A549 (cell line): ENCODE results near the gene CLEC10A. TPM values are rescaled to one million over a fixed set of nuclear protein-coding genes. Genes with fewer than 3 reads are reported as not detected.

Source experiments
- ATAC-seq, 2 experiments: fragments of 200-7000 bp in 1 of 2; fragments of >200 bp in 1 of 2; cut with Nextera tagmentation in 1 of 2; cut with Tn5 transposase in 1 of 2; 3 replicates each; pipeline versions ENCODE4 v1.8.0 to v1.9.1; 2018 to 2020; ENCODE audit warnings: mild to moderate bottlenecking in 1 of 2, moderate library complexity in 1 of 2
- CTCF ChIA-PET: fragments of 300-600 bp; sonication (Branson Sonifier 250); formaldehyde crosslinking; extraction: SDS; loops from one replicate; lab custom pipeline; 2021; ENCODE audit warnings: antibody characterized with exemption, inconsistent platforms; lab: Yijun Ruan, JAX
- POLR2A ChIA-PET: fragments of 350-600 bp; formaldehyde crosslinking; extraction: SDS; loops from one replicate; lab custom pipeline; 2021; ENCODE audit warnings: antibody characterized with exemption, inconsistent platforms; lab: Yijun Ruan, JAX
- DNase-seq, 2 experiments: peaks; one replicate each; pipeline versions ENCODE4 v3.0.0 to v3.0.0-alpha.2; 2011 to 2016; ENCODE audit warnings: low read depth in 1 of 2, low spot score in 1 of 2
- FAIRE-seq: peaks from 2 replicates; lab custom pipeline; 2011; peaks lifted over from hg19 to GRCh38; lab: Jason Lieb, UNC
- H3K27ac ChIP-seq, 2 experiments: fragments of >200 bp; sonication (Bioruptor Twin); formaldehyde crosslinking; 3 replicates each; pipeline ENCODE4 v1.5.1; 2016 to 2017
- H3K4me1 ChIP-seq: fragments of >200 bp; sonication (Bioruptor Twin); formaldehyde crosslinking; 3 replicates; pipeline ENCODE4 v1.6.1; 2016
- H3K4me2 ChIP-seq: fragments of >200 bp; sonication (Bioruptor Twin); formaldehyde crosslinking; 3 replicates; pipeline ENCODE4 v1.6.1; 2016
- H3K4me3 ChIP-seq: fragments of >200 bp; sonication (Bioruptor Twin); formaldehyde crosslinking; 3 replicates; pipeline ENCODE4 v1.5.1; 2016
- H3K9me3 ChIP-seq: fragments of >200 bp; sonication (Bioruptor Twin); formaldehyde crosslinking; 3 replicates; pipeline ENCODE4 v1.6.1; 2016
- BCL3 ChIP-seq: fragments of >200 bp; sonication (Bioruptor Twin); formaldehyde crosslinking; IDR thresholded peaks from 3 replicates; pipeline ENCODE4 v1.6.1; 2016
- BHLHE40 ChIP-seq: IDR thresholded peaks from 2 replicates; pipeline ENCODE4 v1.6.1; 2012; ENCODE audit warnings: low read depth, low read length, inconsistent platforms
- CTCF ChIP-seq: fragments of >200 bp; sonication (Bioruptor Twin); formaldehyde crosslinking; IDR thresholded peaks from 3 replicates; pipeline ENCODE4 v1.5.1; 2016
- EHF ChIP-seq: fragments of 250-450 bp; sonication (Bioruptor Pico); IDR thresholded peaks from 2 replicates; pipeline ENCODE4 v1.5.0; 2020; ENCODE audit warnings: mild to moderate bottlenecking
- GATA3 ChIP-seq: IDR thresholded peaks from 2 replicates; pipeline ENCODE4 v1.6.1; 2012; ENCODE audit warnings: borderline replicate concordance
- HDAC2 ChIP-seq: fragments of 200-600 bp; sonication (generic); IDR thresholded peaks from 2 replicates; pipeline ENCODE4 v1.6.1; 2016
- HES2 ChIP-seq: fragments of >200 bp; sonication (Bioruptor Twin); formaldehyde crosslinking; IDR thresholded peaks from 2 replicates; pipeline ENCODE4 v1.6.1; 2016
- HEYL ChIP-seq: fragments of 250-450 bp; sonication (Bioruptor Pico); IDR thresholded peaks from 2 replicates; pipeline ENCODE4 v1.8.0; 2021; ENCODE audit warnings: mild to moderate bottlenecking, moderate library complexity
- HOXA7 ChIP-seq: fragments of 250-450 bp; sonication (Bioruptor Pico); IDR thresholded peaks from 2 replicates; pipeline ENCODE4 v1.5.0; 2020; ENCODE audit warnings: mild to moderate bottlenecking, moderate library complexity
- JUN ChIP-seq, 2 experiments: fragments of >200 bp; sonication (Bioruptor Twin); formaldehyde crosslinking; IDR thresholded peaks; 2 replicates in 1 of 2; 3 replicates in 1 of 2; pipeline ENCODE4 v1.6.1; 2016 to 2017
- JUNB ChIP-seq: fragments of >200 bp; sonication (Bioruptor Twin); formaldehyde crosslinking; IDR thresholded peaks from 2 replicates; pipeline ENCODE4 v1.6.1; 2016
- MAFK ChIP-seq: fragments of 450-650 bp; IDR thresholded peaks from 2 replicates; pipeline ENCODE4 v1.6.1; 2014; ENCODE audit not compliant: partially characterized antibody
- MYC ChIP-seq: IDR thresholded peaks from 2 replicates; pipeline ENCODE4 v1.6.1; 2012; ENCODE audit warnings: mild to moderate bottlenecking, inconsistent platforms, low read length, improper control_type of control experiment, borderline replicate concordance
- NR3C1 ChIP-seq: fragments of >200 bp; sonication (Bioruptor Twin); formaldehyde crosslinking; IDR thresholded peaks from 3 replicates; pipeline ENCODE4 v1.6.1; 2017
- PBX3 ChIP-seq: IDR thresholded peaks from 2 replicates; pipeline ENCODE4 v1.6.1; 2012
- POLR2AphosphoS2 ChIP-seq: conservative IDR thresholded peaks from 2 replicates; pipeline ENCODE4 v1.6.1; 2012; ENCODE audit warnings: low read length, improper control_type of control experiment, inconsistent platforms
- RAD21 ChIP-seq, 2 experiments: fragments of >200 bp in 1 of 2; sonication (Bioruptor Twin) in 1 of 2; formaldehyde crosslinking in 1 of 2; IDR thresholded peaks in 1 of 2; conservative IDR thresholded peaks in 1 of 2; 2 replicates in 1 of 2; 3 replicates in 1 of 2; pipeline ENCODE4 v1.6.1; 2012 to 2018; ENCODE audit warnings: inconsistent platforms in 1 of 2
- RFX5 ChIP-seq: fragments of 450-650 bp; IDR thresholded peaks from 2 replicates; pipeline ENCODE4 v1.7.1; 2014; ENCODE audit warnings: antibody characterized with exemption, mild to moderate bottlenecking, moderate library complexity
- TFCP2L1 ChIP-seq: fragments of 250-450 bp; sonication (Bioruptor Pico); IDR thresholded peaks from 2 replicates; pipeline ENCODE4 v1.5.0; 2021; ENCODE audit warnings: mild to moderate bottlenecking
- TP53 ChIP-seq: fragments of 250-450 bp; sonication (Bioruptor Pico); IDR thresholded peaks from 2 replicates; pipeline ENCODE4 v1.5.0; 2021; ENCODE audit warnings: mild to moderate bottlenecking, moderate library complexity
- USF2 ChIP-seq: fragments of 450-650 bp; IDR thresholded peaks from 2 replicates; pipeline ENCODE4 v1.6.1; 2014; ENCODE audit warnings: antibody characterized with exemption
- ZC3H11A ChIP-seq: fragments of 450-650 bp; IDR thresholded peaks from 2 replicates; pipeline ENCODE4 v1.6.1; 2014; ENCODE audit warnings: antibody characterized with exemption, mild to moderate bottlenecking
- WGBS: methylation state at CpG from one replicate; pipeline ENCODE4 v1.1.6; 2017; ENCODE audit errors: missing lambda C conversion rate; 5-methylcytosine and 5-hydroxymethylcytosine counted together
- polyA plus RNA-seq, 4 experiments: library from polyadenylated mRNA; depleted of rRNA in 3 of 4; stranded (reverse); fragments of >200 nt; fragmentation: RNase III in 1 of 4; extraction: RNeasy Plus Mini Kit Qiagen cat#74134 plus additional on column Dnase treatment in 1 of 4; gene quantifications; 2 replicates in 3 of 4; 3 replicates in 1 of 4; pipeline ENCODE4 v1.2.3, GENCODE V29; 2011 to 2017

The CLEC10A gene
- polyA plus RNA-seq, 2 of the 4 experiments (the other 2 are of a cell fraction), result not detected

GRCh38 chr17:7068268-7068667 is 11.8 kb downstream of the CLEC10A start:
- H3K4me2 ChIP-seq, result no peak overlapping the region
- ChIA-PET CTCF (interaction anchor here (1.1 to 34.0 kb wide), 3 partner anchors 11 to 109 kb away, joined by 3 to 1477 read pairs (median 6); partner anchors contain the start of genes ASGR2 and CLEC10A), POLR2A (no interaction called here)
- H3K4me1 ChIP-seq, result peaks cover 11% of the 10 kb centered on the region
- no peak overlapping the region for H3K27ac ChIP-seq
- 7% methylated on average over 1 of the region's 1 CpG for WGBS
- peaks cover 8% of the 10 kb centered on the region; the same call in 1 of the 3 replicates for H3K9me3 ChIP-seq
- ATAC-seq (no peak), DNase-seq (no peak), FAIRE-seq (no peak)
- TF ChIP-seq TFCP2L1 (no peak), HDAC2 (no peak), TP53 (CRISPR knock-in tag) (no peak), JUNB (no peak), CTCF (no peak), HES2 (no peak), GATA3 (no peak), BHLHE40 (no peak), EHF (CRISPR knock-in tag) (no peak), JUN (IDR thresholded peaks at IDR 0.05) (no peak), BCL3 (no peak), NR3C1 (no peak), ZC3H11A (no peak), HEYL (no peak), PBX3 (no peak), HOXA7 (CRISPR knock-in tag) (no peak), MYC (no peak), RFX5 (no peak), USF2 (no peak)
- no peak overlapping the region for H3K4me3 ChIP-seq

- FAIRE-seq (no peak), ATAC-seq (no peak), DNase-seq (no peak)
- Histone ChIP-seq H3K4me1 (peaks cover 17% of the 10 kb centered on the region), H3K27ac (no peak overlapping the region), H3K4me3 (no peak overlapping the region), H3K9me3 (peaks cover 8% of the 10 kb centered on the region; the same call in 1 of the 3 replicates), H3K4me2 (no peak overlapping the region)
- CTCF ChIA-PET, result interaction anchor here (1.1 to 34.0 kb wide), 5 partner anchors 12 to 421 kb away, joined by 3 to 1477 read pairs (median 6); partner anchors contain the start of genes ASGR2 and CLEC10A
- POLR2A ChIA-PET, result no interaction called here
- WGBS, result 30% methylated on average over 1 of the region's 1 CpG
- TF ChIP-seq MAFK (no peak), POLR2AphosphoS2 (no peak), RAD21 (conservative IDR thresholded peaks at IDR 0.05 in 1 of 2, IDR thresholded peaks at IDR 0.05 in 1 of 2) (no peak)
These were observed 12.9 kb downstream of the CLEC10A start for GRCh38 chr17:7067198-7067597.
